SHP77 treated with DMSO at 0.1 percent for 48 hours (cell line): ENCODE data around the gene TBL3.

Source experiments
- DNase-seq: peaks from one replicate; lab custom pipeline; 2025; lab: John Stamatoyannopoulos, UW

Gene TBL3

GRCh38 chr16:1964506-1965395, 7.1 kb upstream of the TBL3 start, which contains the start of gene RPS2:
Gene RPS2, minus strand, starts transcription at chr16:1964826. Its CDS starts 201 bp downstream, at chr16:1964625.
- DNase-seq, result peak; percentile 95

DNA sequence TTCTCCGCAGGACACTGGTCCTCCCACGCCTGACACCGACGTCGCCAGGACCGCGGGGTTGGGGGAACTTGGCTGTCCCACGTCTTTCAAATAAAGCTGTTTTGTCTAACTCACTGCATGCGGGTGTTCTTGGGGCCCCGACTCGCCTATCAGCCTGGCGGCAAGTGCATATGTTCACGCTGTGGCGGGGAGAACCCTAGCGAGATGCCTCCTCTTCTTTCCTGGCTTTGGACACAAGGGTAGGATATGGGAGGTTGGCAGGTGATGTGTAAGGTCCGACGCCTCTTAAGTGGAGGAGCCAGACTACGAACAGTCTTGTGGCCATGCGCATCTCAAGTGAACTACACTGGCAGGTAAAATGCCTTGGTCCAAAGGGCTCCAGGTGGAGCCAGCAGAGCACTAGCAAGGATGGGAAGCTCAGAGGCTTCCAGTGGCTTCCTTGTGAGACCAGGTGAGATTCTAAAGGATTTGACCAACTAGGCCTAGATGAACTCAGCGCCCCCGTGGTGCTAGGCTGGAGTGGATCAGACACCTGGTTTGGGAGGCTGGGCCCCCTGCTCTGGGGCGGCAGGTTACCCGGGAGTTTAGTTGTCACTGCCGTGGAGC, 6.4 kb upstream of the TBL3 start:
- DNase-seq, result no peak

GRCh38 chr16:1966460-1966859, 5.4 kb upstream of the TBL3 start, which contains the start of gene RNF151:
Gene RNF151, plus strand, starts transcription at chr16:1966856. Its CDS starts 26 bp downstream, at chr16:1966882.
- DNase-seq, result no peak

DNA sequence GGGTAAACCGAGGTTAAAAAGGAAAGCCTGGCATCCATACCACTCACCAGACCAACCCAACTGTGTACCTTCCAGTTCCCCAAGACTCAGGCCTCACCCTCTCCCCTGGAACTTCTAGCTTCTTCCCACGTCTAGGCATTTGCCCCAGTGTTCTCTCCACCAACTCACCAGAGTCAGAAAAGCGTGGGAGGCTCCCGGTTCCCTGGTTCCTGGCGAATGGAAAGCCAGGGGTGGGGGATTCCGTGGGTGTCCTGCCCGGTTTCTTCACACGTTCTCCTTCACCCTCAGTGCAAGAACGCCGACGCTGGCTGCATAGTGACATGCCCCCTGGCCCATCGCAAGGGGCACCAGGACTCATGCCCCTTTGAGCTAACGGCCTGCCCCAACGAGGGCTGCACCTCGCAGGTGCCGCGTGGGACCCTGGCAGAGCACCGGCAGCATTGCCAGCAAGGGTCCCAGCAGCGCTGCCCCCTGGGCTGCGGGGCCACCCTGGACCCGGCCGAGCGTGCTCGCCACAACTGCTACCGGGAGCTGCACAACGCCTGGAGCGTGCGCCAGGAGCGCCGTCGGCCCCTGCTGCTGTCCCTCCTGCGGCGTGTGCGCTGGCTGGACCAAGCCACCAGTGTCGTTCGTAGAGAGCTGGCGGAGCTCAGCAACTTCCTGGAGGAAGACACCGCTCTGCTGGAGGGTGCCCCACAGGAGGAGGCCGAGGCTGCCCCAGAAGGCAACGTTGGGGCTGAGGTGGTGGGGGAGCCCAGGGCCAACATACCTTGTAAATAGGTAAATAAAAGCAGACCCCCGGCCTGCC, 3.5 kb upstream of the TBL3 start:
- DNase-seq, result no peak

- no peak for DNase-seq
These were observed 631 bp downstream of the TBL3 start for GRCh38 chr16:1972490-1972877.

- no peak for DNase-seq
These were observed 1.8 kb downstream of the TBL3 start for GRCh38 chr16:1973461-1974156.

- DNase-seq, result no peak
These were observed 2.6 kb downstream of the TBL3 start for GRCh38 chr16:1974157-1975070.

DNA sequence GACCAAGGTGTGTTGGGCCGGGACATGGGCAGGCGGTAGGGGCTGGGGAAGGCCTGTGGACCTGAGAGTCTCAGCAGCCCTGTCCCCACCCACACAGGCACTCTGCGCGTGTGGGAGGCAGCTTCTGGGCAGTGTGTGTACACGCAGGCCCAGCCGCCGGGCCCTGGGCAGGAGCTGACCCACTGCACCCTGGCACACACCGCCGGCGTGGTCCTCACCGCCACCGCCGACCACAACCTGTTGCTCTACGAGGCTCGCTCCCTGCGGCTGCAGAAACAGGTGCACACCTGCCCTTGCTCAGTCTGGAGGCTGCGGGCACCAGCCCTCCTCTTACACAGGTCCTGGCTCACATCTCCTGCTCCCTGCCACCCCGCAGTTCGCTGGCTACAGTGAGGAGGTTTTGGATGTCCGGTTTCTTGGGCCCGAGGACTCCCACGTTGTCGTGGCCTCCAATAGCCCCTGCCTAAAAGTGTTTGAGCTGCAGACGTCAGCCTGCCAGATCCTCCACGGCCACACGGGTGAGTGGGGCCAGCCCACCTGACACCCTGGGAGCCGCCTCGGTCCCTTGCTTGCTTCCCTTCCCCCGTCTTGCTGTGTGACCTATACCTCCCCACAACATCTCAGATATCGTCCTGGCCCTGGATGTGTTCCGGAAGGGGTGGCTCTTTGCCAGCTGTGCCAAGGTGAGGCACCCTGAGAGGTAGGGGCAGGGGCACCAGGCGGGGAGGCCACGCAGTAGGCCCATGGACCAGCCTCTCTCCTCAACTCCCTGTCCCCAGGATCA, 3.8 kb downstream of the TBL3 start:
- no peak for DNase-seq

DNA sequence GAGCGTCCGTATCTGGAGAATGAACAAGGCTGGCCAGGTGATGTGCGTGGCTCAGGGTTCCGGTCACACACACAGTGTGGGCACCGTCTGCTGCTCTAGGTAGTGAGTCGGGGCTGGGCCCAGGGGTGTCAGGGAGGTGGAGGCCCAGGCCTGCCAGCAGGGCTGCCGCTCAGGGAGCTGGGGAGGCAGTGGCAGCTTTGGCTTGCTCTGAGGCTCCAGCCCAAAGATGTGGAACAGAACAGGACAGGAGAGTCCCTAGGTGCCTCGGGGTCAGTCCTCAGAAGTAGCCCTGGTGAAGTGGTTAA, 4.3 kb downstream of the TBL3 start:
- no peak for DNase-seq

- DNase-seq, result no peak
These were observed 5.4 kb downstream of the TBL3 start for GRCh38 chr16:1976951-1977874.

GRCh38 chr16:1977875-1978268, 6.0 kb downstream of the TBL3 start:
- DNase-seq, result no peak

- no peak for DNase-seq
These were observed 6.7 kb downstream of the TBL3 start for GRCh38 chr16:1978476-1979120.

GRCh38 chr16:1979271-1980029, 7.6 kb downstream of the TBL3 start:
- DNase-seq, result no peak

DNA sequence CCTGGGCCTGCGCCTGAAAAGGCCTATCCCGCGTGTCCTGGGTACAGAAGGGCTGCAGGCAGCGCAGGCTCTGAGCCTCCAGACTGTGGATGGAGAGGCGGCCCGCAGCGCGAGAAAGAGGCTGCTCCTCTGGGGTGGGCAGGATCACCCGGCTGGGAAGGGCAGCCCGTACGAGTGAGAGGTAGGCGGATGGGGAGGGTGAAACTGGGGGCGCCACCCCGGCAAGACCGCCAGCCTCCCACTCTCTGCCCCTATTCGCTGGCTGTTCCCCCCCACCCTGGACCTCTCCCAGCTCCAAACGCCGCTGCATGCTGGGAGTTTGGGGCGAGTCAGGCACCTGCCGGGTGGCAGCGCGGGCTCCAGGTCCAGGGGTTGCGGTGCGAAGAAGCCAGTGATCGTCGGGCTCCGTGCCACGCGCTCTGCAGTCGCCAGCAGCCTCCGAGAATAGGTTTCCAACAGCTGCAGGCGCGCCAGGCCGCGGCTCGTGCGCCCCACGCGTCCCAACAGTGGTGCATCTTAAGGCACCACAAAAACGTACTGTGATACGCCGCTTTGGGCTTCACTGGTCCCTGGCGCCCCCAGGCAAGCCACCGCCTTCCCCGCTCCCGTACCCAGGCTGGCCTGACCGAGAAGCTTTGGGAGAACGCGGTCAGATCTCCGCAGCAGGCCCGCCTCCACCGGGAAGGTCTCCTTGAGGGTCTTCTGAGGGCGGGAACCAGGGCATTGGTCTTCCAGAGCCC, 8.3 kb downstream of the TBL3 start:
- DNase-seq, result no peak

GRCh38 chr16:1980770-1981087, 8.9 kb downstream of the TBL3 start:
- no peak for DNase-seq

GRCh38 chr16:1981398-1981836, 9.6 kb downstream of the TBL3 start, which contains the start of gene NOXO1:
Gene NOXO1, minus strand, starts transcription at chr16:1981469. Its CDS starts 290 bp downstream, at chr16:1981179.
- DNase-seq, result no peak

- DNase-seq, result no peak
These were observed 10.2 kb downstream of the TBL3 start for GRCh38 chr16:1982013-1982433.
